ENCODE results near the gene MYO7A. TPM values are rescaled to one million over a fixed set of nuclear protein-coding genes. Genes with fewer than 3 reads are reported as not detected.
"Not testable (repeated sequence)": the region's sequence is repeated elsewhere in the genome, so short reads cannot be mapped to it uniquely, and the experiment has no call there.

The MYO7A gene
- total and polyA plus RNA-seq, 2 experiments from 2014 or later: 0.48 to 1.6 TPM

GRCh38 chr11:77095551-77096490 is 32.2 kb upstream of the MYO7A start:
- H3K27ac ChIP-seq: no peak overlapping the region
- no peak for DNase-seq (ENCODE audit: low read depth in 1 of 2, low spot score in 1 of 2)
- H3K4me1 ChIP-seq (ENCODE audit: low read depth): no peaks in the 10 kb centered on the region
- no peaks in the 10 kb centered on the region for H3K27me3 ChIP-seq
- TF ChIP-seq CTCF (IDR thresholded peaks at IDR 0.05; ENCODE audit: low read depth, low read length): no peak
- H3K4me3 ChIP-seq: no peak overlapping the region
- H3K36me3 ChIP-seq: no peaks in the 10 kb centered on the region
- H3K9me3 ChIP-seq (ENCODE audit: low read depth): no peaks in the 10 kb centered on the region

- TF ChIP-seq CTCF (IDR thresholded peaks at IDR 0.05; ENCODE audit: low read depth, low read length): no peak
- Histone ChIP-seq H3K9me3 (ENCODE audit: low read depth) (no peaks in the 10 kb centered on the region), H3K27ac (no peak overlapping the region), H3K36me3 (no peaks in the 10 kb centered on the region), H3K4me1 (ENCODE audit: low read depth) (no peaks in the 10 kb centered on the region), H3K27me3 (no peaks in the 10 kb centered on the region), H3K4me3 (no peak overlapping the region)
- no peak for DNase-seq (ENCODE audit: low read depth in 1 of 2, low spot score in 1 of 2)
Measured at GRCh38 chr11:77096591-77097019, 31.4 kb upstream of the MYO7A start.

- not testable (repeated sequence) for H3K4me3 ChIP-seq; H3K9me3 ChIP-seq (ENCODE audit: low read depth); H3K27ac ChIP-seq; H3K36me3 ChIP-seq; DNase-seq (ENCODE audit: low read depth in 1 of 2, low spot score in 1 of 2); H3K27me3 ChIP-seq; H3K4me1 ChIP-seq (ENCODE audit: low read depth)
Measured at GRCh38 chr11:77097180-77097579, 30.9 kb upstream of the MYO7A start.

- no peak for DNase-seq (ENCODE audit: low read depth in 1 of 2, low spot score in 1 of 2)
- H3K27me3 ChIP-seq: no peaks in the 10 kb centered on the region
- H3K4me1 ChIP-seq (ENCODE audit: low read depth): no peaks in the 10 kb centered on the region
- H3K9me3 ChIP-seq (ENCODE audit: low read depth): no peaks in the 10 kb centered on the region
- no peak overlapping the region for H3K27ac ChIP-seq
- no peak overlapping the region for H3K4me3 ChIP-seq
- no peaks in the 10 kb centered on the region for H3K36me3 ChIP-seq
- TF ChIP-seq CTCF (IDR thresholded peaks at IDR 0.05; ENCODE audit: low read depth, low read length): no peak
Measured at GRCh38 chr11:77100166-77101042, 27.6 kb upstream of the MYO7A start.

GRCh38 chr11:77101043-77101537 is 27.0 kb upstream of the MYO7A start:
- Histone ChIP-seq H3K4me1 (ENCODE audit: low read depth) (no peaks in the 10 kb centered on the region), H3K27ac (no peak overlapping the region), H3K27me3 (no peaks in the 10 kb centered on the region), H3K36me3 (no peaks in the 10 kb centered on the region), H3K9me3 (ENCODE audit: low read depth) (no peaks in the 10 kb centered on the region), H3K4me3 (no peak overlapping the region)
- peak; percentile 15 to 47 for DNase-seq (ENCODE audit: low read depth in 1 of 2, low spot score in 1 of 2)
- peak; percentile 64 for TF ChIP-seq CTCF (IDR thresholded peaks at IDR 0.05; ENCODE audit: low read depth, low read length)

Measured in cardiac muscle cell (in vitro differentiated cells and primary cell).